Heart left ventricle (tissue), 16 donors: Measurements from ENCODE around the gene EVA1C. TPM values are rescaled to one million over a fixed set of nuclear protein-coding genes. Genes with fewer than 3 reads are reported as not detected.
A peak's percentile ranks its signal among the peaks of the same experiment; 100 is the strongest.

ENCODE experiments used
- ATAC-seq, 4 donors: fragments of 200-7000 bp; cut with Tn5 transposase; one replicate each; pipeline ENCODE4 v1.9.1; 2020 to 2022; ENCODE audit warnings: moderate library complexity in 4 of 4, mild to moderate bottlenecking in 3 of 4, moderate number of reproducible peaks in 1 of 4
- DNase-seq, 5 donors: peaks; one replicate each; pipeline ENCODE4 v3.0.0-alpha.2; 2020
- H3K27ac ChIP-seq, 12 donors: fragments of 200-600 bp; sonication (generic) in 4 of 12; one replicate each; pipeline versions ENCODE4 v1.5.0 to v1.8.0; 2016 to 2022; ENCODE audit warnings: mild to moderate bottlenecking in 2 of 12
- H3K27me3 ChIP-seq, 9 donors: fragments of 200-600 bp; sonication (generic) in 2 of 9; one replicate each; pipeline versions ENCODE4 v1.5.1 to v1.8.0; 2016 to 2022; ENCODE audit warnings: mild to moderate bottlenecking in 3 of 9
- H3K36me3 ChIP-seq, 9 donors: fragments of 200-600 bp; sonication (generic) in 2 of 9; one replicate each; pipeline versions ENCODE4 v1.5.0 to v1.8.0; 2018 to 2022; ENCODE audit warnings: mild to moderate bottlenecking in 2 of 9
- H3K4me1 ChIP-seq, 12 donors: fragments of 200-600 bp; sonication (generic) in 4 of 12; one replicate each; pipeline versions ENCODE4 v1.5.0 to v1.8.0; 2016 to 2022; ENCODE audit warnings: mild to moderate bottlenecking in 3 of 12
- H3K4me3 ChIP-seq, 12 donors: fragments of 200-600 bp; sonication (generic) in 4 of 12; one replicate each; pipeline versions ENCODE4 v1.5.0 to v1.8.0; 2017 to 2022; ENCODE audit warnings: mild to moderate bottlenecking in 9 of 12, moderate library complexity in 4 of 12
- H3K9me3 ChIP-seq, 12 donors: fragments of 200-600 bp; sonication (generic) in 4 of 12; one replicate each; pipeline versions ENCODE4 v1.5.0 to v1.8.0; 2016 to 2022; ENCODE audit warnings: mild to moderate bottlenecking in 1 of 12
- POLR2A ChIP-seq, 2 donors: fragments of 450-650 bp; IDR thresholded peaks; one replicate each; pipeline ENCODE4 v1.6.1; 2017; ENCODE audit warnings: antibody characterized with exemption in 2 of 2, mild to moderate bottlenecking in 2 of 2, moderate library complexity in 2 of 2
- WGBS, 4 donors: extraction: QIAGEN DNeasy Blood & Tissue Kit in 2 of 4; methylation state at CpG; one replicate each; pipeline versions ENCODE4 v1.1.5 to v1.1.7; 2013 to 2018; 5-methylcytosine and 5-hydroxymethylcytosine counted together
- intact Hi-C, 10 donors: fragments of 100-400 bp; cut with DNase I; formaldehyde crosslinking; loops; one replicate each; pipeline versions ENCODE4 v1.11.1 to v1.14.2; 2022
- polyA plus RNA-seq, 2 donors: library from polyadenylated mRNA; stranded (reverse); fragments of 200-250 nt; gene quantifications; one replicate each; pipeline ENCODE4 v1.2.3, GENCODE V29; 2013
- total RNA-seq, 9 donors: library from RNA; depleted of rRNA in 2 of 9; stranded (reverse); fragments of >200 nt in 2 of 9; fragmentation: NEBNext Ultra II Directional in 3 of 9; extraction: Animal tissue kit (Norgen Biotek cat#: 25700) in 3 of 9; gene quantifications; one replicate each; pipeline versions ENCODE4 v1.1.0 to v1.2.4, GENCODE V29; 2016 to 2023
- TF ChIP-seq, protein P1 (sequence below), 12 donors: fragments of 200-600 bp; sonication (generic) in 4 of 12; IDR thresholded peaks; one replicate each; pipeline versions ENCODE4 v1.5.0 to v1.8.0; 2018 to 2022; ENCODE audit warnings: antibody characterized with exemption in 12 of 12, mild to moderate bottlenecking in 5 of 12
- donor health status: ischemic (EF 13 %, LVEDD 7.1; RV severe dilation, severe dysfunction).
- donor health status: healthy with polysubstance abuse.
- donor health status: DM: no; HTN: yes; CAD: no.
- donor health status: DM: no; HTN: no; CAD: no.
- donor health status: ischemic (EF 25% LVEDD 6.9; RV normal size, moderate dysfunction).
- donor health status: ischemic (EF 25% LVEDD 5.7; RV mildly dilated, moderate dysfunction).
- donor health status: healthy.
- donor health status: DM: yes; HTN: yes; CAD: no.
- donor health status: ischemic (EF 35%, LVEDD 5.7; RV mildly dilated, moderate dysfunction).
- donor health status: nonischemic (EF 11% LVEDD 7.7; RV severe dilation, severe dysfunction).
- donor health status: DM: yes; HTN: yes; CAD: no.
- donor health status: PGD.
- donor health status: ischemic (EF 29% LVEDD 5.4; RV normal size, mild dysfunction).
- donor health status: nonischemic (EF 23%, LVEDD 6.1; RV moderate dilation, normal function).

Gene EVA1C
- total and polyA plus RNA-seq, 11 donors, result 10.1 to 44.4 (median 19.7) TPM

DNA sequence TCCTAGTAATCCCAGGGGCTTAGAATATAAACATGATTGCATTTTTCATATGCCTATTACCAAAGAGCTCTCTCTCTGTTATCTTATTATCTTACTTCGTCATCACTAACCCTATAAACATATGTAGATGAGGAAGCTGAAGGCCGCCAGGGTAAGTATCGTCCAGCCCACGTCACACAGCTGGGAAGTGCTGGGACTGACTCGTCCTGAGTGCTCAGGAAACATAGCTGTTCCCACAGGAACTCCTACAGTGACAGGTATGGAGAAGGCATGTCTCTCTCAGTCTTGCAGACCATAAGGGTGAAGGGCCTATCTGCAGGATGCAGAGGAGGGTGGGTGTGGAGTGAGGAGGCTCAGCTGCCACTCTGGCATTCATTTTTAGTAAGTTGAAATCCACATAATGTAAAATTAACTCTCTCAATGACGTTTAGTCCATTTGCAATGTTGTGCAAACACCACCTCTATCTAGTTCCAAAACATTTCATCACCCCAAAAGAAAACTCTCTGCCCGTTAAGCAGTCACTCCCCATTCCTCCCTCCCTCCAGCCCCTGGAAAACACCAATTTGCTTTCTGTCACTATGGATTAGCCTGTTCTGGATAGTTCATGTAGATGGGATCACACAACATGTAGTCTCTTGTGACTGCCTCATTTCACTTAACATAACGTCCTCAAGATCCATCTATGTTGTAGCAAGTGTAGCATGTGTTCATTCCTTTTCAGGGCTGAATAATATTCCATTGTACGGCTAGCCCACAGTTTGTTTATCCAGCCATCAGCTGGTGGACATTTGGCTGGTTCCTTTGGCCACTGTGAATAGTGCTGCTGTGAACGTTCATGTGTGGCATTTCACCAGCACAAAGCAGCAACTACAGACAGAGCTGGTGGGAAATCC lies 104.5 kb downstream of the EVA1C start:
- peak overlapping the region in 6 of 12 donors; percentile 1 to 82 (median 47) for H3K27ac ChIP-seq
- 52 to 65% (median 55%) methylated on average over 10 of the region's 10 CpGs for WGBS, 4 donors
- H3K36me3 ChIP-seq, result peaks cover 0 to 32% (median 14%) of the 10 kb centered on the region in 9 donors
- intact Hi-C loops, result loop anchor here in 2 of 10 donors (5.0 to 10.0 kb wide), 2 partner anchors 48 to 60 kb away; no protein-coding TSS in a partner anchor
- ATAC-seq (peak in 3 of 4 donors; percentile 19 to 64 (median 35)), DNase-seq (peak in 2 of 5 donors; percentile 50 to 68)
- TF ChIP-seq, protein P1, sequence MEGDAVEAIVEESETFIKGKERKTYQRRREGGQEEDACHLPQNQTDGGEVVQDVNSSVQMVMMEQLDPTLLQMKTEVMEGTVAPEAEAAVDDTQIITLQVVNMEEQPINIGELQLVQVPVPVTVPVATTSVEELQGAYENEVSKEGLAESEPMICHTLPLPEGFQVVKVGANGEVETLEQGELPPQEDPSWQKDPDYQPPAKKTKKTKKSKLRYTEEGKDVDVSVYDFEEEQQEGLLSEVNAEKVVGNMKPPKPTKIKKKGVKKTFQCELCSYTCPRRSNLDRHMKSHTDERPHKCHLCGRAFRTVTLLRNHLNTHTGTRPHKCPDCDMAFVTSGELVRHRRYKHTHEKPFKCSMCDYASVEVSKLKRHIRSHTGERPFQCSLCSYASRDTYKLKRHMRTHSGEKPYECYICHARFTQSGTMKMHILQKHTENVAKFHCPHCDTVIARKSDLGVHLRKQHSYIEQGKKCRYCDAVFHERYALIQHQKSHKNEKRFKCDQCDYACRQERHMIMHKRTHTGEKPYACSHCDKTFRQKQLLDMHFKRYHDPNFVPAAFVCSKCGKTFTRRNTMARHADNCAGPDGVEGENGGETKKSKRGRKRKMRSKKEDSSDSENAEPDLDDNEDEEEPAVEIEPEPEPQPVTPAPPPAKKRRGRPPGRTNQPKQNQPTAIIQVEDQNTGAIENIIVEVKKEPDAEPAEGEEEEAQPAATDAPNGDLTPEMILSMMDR (IDR thresholded peaks at IDR 0.05), result no peak
- no peak for TF ChIP-seq POLR2A (IDR thresholded peaks at IDR 0.05)
- no peaks in the 10 kb centered on the region for H3K27me3 ChIP-seq
- peaks cover 0 to 6% (median 0%) of the 10 kb centered on the region in 12 donors for H3K9me3 ChIP-seq
- no peak overlapping the region for H3K4me3 ChIP-seq
- H3K4me1 ChIP-seq, result peaks cover 4 to 47% (median 32%) of the 10 kb centered on the region in 12 donors

DNA sequence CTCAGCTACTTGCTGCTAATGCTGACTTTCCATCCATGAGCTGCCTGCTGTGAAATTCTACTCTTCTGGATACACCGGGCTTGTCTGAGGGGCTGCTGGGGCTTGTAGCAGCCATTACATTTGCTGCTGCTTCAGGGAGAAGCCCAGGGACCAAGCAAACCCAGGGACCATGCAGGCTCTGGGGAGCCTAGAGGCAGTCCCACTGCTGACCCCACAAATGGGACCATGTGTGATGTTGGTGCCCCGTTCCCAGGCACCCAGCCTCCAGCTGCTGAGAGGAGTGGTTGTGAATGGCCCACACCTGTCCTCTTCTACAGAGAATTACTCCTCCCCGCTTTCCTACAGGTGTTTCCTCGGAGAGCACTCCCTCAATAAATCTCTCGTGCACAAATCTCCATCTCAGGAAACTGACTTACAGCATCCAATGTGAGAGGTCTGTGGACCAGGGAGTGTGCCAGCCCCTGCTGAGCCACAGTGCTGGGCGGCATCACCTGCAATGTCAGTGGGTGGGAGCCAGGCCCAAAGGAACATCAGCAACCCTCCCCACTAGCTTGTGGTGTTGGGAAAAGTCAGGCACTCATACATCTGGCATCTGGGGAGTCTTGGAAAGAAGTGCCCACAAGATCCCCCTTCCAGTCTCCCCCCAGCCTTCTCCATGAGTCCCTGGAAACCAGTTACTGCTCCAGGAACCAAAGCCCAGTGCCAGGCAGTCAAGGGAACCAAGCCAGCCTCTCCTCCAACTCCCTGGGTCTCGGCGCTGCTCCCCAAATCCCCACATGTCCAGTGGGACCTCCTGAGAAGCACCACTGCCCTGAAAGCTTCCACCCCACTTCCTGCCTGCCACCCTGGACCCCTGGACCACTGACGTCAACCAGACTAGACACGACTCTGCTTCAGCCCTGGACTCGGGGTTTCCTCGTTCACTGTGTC lies 107.7 kb downstream of the EVA1C start:
- whole genome bisulfite sequencing, 4 donors, result 66 to 75% (median 72%) methylated on average over 11 to 12 of the region's 12 CpGs
- Histone ChIP-seq H3K27me3 (no peaks in the 10 kb centered on the region), H3K9me3 (peaks cover 0 to 6% (median 0%) of the 10 kb centered on the region in 12 donors), H3K4me3 (no peak overlapping the region), H3K36me3 (peaks cover 0 to 4% (median 2%) of the 10 kb centered on the region in 9 donors), H3K4me1 (peaks cover 18 to 71% (median 57%) of the 10 kb centered on the region in 12 donors), H3K27ac (peak overlapping the region; percentile 63 to 95 (median 84))
- DNase-seq (no peak), ATAC-seq (no peak)
- intact Hi-C loops, result loop anchor here in 8 of 10 donors (2.0 to 10.0 kb wide), 7 partner anchors 37 to 108 kb away; partner anchors contain the start of gene EVA1C (in 6 of the 8)
- TF ChIP-seq, protein P1 (IDR thresholded peaks at IDR 0.05), result no peak
- no peak for TF ChIP-seq POLR2A (IDR thresholded peaks at IDR 0.05)

DNA sequence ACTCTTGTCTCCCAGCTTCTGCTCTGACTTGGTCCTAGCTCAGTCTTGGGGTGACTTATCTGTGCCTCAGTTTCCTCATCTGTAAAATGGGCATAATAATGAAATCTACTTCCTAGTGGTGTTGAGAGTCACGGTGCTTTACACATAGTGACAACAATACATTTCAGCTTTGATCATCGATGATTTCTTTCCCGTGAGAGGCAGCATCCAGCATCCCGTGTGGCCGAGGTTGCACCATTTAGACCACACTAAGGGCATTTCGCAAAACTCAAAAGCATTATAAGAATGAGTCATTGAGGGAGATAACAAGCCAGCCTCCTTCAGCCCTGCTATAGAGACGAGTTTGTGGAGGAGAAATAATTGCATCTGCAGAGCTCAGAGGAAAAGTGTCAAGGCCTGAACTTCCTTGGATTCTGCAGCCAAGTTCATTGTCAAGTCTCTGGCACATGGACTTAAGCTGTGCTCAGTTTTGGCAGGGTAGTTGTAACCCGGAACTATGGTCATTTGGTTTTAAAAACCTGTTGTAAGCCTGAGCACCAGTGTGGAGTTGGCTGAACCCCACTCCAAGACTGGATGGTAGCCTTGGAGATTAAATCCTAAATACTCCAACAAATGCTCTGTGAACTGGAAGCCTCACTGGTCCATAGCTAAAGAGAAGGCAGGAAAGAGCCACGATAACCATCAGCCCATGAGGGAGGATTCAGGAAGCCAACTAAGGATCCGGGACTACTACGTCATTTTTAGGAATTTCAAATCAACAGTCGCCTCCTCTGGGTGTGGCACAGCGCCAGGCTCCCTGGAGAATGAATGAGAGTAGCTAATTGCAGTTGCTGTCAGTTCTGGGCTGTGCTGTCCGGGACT lies 108.6 kb downstream of the EVA1C start:
- Histone ChIP-seq H3K4me3 (no peak overlapping the region), H3K27ac (peak overlapping the region; percentile 63 to 95 (median 84)), H3K27me3 (no peaks in the 10 kb centered on the region), H3K36me3 (no peaks in the 10 kb centered on the region), H3K4me1 (peaks cover 18 to 74% (median 59%) of the 10 kb centered on the region in 12 donors), H3K9me3 (peaks cover 0 to 6% (median 0%) of the 10 kb centered on the region in 12 donors)
- ATAC-seq, result peak; percentile 59 to 76 (median 72)
- DNase-seq, result peak; percentile 93 to 94 (median 94)
- 25 to 37% (median 30%) methylated on average over 14 of the region's 14 CpGs for WGBS, 4 donors
- TF ChIP-seq, protein P1 (IDR thresholded peaks at IDR 0.05), result no peak
- TF ChIP-seq POLR2A (IDR thresholded peaks at IDR 0.05), result no peak
- intact Hi-C loops, result loop anchor here in 8 of 10 donors (2.0 to 5.0 kb wide), 5 partner anchors 36 to 109 kb away; partner anchors contain the start of gene EVA1C (in 6 of the 8)
